ENCODE results near the gene FERMT3.

DNA sequence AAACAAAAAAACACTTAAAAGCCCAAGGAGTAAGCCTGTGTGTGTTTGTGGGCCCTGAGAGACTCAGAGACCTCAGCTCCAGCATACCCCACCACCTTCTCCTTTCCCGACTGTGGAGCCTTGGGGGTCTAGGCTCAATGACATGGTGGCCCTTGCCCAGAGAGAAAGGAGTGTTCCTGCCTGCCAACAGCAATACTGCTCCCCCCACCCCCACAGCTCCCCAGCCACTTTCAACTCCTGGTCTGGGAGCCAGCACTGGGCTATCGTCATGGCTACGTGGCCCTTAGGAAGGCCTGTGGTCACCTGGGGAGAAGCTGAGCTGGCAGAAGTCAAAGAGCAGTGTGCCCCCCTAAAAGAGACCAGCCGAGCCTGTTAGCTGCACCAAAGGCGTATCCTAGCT is 37.6 kb downstream of the FERMT3 start:
- TF ChIP-seq, protein P1, sequence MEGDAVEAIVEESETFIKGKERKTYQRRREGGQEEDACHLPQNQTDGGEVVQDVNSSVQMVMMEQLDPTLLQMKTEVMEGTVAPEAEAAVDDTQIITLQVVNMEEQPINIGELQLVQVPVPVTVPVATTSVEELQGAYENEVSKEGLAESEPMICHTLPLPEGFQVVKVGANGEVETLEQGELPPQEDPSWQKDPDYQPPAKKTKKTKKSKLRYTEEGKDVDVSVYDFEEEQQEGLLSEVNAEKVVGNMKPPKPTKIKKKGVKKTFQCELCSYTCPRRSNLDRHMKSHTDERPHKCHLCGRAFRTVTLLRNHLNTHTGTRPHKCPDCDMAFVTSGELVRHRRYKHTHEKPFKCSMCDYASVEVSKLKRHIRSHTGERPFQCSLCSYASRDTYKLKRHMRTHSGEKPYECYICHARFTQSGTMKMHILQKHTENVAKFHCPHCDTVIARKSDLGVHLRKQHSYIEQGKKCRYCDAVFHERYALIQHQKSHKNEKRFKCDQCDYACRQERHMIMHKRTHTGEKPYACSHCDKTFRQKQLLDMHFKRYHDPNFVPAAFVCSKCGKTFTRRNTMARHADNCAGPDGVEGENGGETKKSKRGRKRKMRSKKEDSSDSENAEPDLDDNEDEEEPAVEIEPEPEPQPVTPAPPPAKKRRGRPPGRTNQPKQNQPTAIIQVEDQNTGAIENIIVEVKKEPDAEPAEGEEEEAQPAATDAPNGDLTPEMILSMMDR (IDR thresholded peaks at IDR 0.05; ENCODE audit: low read length): no peak
- TF ChIP-seq EZH2 (optimal IDR thresholded peaks at IDR 0.05; ENCODE audit: low read depth, low read length): no peak

All from MM.1S (cell line).